ENCODE measurements around the gene SLC18A3. TPM values are rescaled to one million over a fixed set of nuclear protein-coding genes. Genes with fewer than 3 reads are reported as not detected.

The SLC18A3 gene
- total RNA-seq, 2 donors from 2014 or later = not detected

DNA sequence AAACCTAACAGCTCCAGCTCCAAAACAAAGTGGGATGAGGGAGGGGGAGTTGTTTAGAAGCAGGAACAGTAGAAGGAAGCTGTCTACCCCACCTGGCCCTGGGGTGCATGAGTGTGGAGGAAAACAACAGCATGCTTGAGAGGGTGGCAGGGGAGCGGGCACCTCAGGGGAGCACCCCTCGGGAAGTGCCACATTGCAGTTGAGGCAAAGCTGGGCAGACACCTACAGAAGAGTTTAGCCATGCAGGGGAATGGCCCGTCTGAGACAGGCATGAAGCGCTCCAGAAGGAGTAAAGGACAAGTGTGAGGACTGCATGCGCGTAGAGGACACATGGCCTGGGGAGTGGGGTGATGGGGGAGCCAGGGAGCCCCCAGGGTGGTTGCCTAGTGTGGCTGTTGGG is 21.9 kb downstream of the SLC18A3 start:
- no peak overlapping the region for H3K4me3 ChIP-seq (ENCODE audit: low read length)
- no peaks in the 10 kb centered on the region for H3K4me1 ChIP-seq (ENCODE audit: control insufficient read depth, insufficient read depth, low read length)
- Mint-ChIP-seq H3K27ac (no peak overlapping the region), H3K4me3 (no peak overlapping the region), H3K4me1 (no peaks in the 10 kb centered on the region), H3K36me3 (ENCODE audit: low read depth) (no peaks in the 10 kb centered on the region), H3K9me3 (no peaks in the 10 kb centered on the region), H3K27me3 (ENCODE audit: insufficient read depth) (peaks cover 31% of the 10 kb centered on the region)
- H3K27ac ChIP-seq (ENCODE audit: low read depth, low read length) = no peak overlapping the region
- no peak for TF ChIP-seq CTCF (conservative IDR thresholded peaks at IDR 0.05)
- H3K27me3 ChIP-seq (ENCODE audit: control insufficient read depth, insufficient read depth, low read length, poor library complexity, severe bottlenecking) = peaks cover 6% of the 10 kb centered on the region
- H3K9ac ChIP-seq (ENCODE audit: extremely low read depth, low read length, poor library complexity, severe bottlenecking) = no peak overlapping the region
- no peaks in the 10 kb centered on the region for H3K9me3 ChIP-seq (ENCODE audit: control insufficient read depth, low read length)
- DNase-seq = no peak
- H3K36me3 ChIP-seq (ENCODE audit: control insufficient read depth, insufficient read depth, low read length) = no peaks in the 10 kb centered on the region
- WGBS, 2 experiments (ENCODE audit: insufficient coverage in 1 of 2, insufficient read length in 1 of 2) = 86 to 91% methylated on average over 6 of the region's 6 CpGs

DNA sequence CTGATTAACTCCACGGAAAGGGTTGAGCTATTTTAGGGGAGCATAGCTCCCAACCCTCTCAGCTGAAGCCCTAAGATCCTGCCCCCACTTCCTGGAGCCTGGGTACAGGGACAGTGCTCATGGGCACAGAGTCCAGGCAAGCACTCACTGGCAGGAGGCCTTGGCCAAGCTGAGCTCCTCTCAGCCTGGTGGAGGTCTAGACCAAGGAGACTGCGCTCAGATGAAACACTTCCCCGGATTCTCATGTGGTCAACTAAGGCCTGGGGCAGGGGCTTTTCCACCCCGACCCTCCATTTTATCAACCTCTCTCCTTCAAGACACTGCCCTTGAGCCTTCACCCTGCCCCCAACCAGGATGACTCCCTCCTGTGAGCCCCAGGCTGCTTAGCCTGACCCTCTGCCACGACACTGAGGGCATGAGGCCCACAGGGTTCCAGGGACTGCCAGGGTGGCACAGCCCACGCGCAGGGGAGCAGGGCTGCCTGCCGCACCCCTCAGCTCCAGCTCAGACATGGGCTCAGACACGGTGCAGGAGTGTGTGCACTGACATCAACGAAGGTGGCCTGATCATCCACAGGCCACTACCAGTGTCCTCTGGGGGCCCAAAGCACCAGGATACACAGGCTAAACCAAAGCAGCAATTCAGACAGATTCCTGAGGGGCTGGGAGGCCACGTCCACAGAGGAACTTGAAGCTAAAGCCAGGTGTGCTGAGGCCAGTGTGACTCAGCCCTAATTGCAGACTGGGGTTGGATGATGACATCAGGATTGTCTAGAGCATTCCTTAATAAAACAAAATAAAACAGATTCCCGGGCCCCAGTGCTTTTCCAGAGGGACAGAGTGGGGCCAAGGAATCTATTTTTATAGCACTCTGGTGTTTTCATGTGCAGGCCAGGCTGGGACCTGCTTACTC is 22.6 kb downstream of the SLC18A3 start:
- H3K4me3 ChIP-seq (ENCODE audit: low read length) = no peak overlapping the region
- no peaks in the 10 kb centered on the region for H3K4me1 ChIP-seq (ENCODE audit: control insufficient read depth, insufficient read depth, low read length)
- H3K9me3 ChIP-seq (ENCODE audit: control insufficient read depth, low read length) = no peaks in the 10 kb centered on the region
- Mint-ChIP-seq H3K36me3 (ENCODE audit: low read depth) (no peaks in the 10 kb centered on the region), H3K9me3 (no peaks in the 10 kb centered on the region), H3K27me3 (ENCODE audit: insufficient read depth) (peaks cover 33% of the 10 kb centered on the region), H3K4me3 (no peak overlapping the region), H3K4me1 (no peaks in the 10 kb centered on the region), H3K27ac (no peak overlapping the region)
- no peak for DNase-seq
- no peak overlapping the region for H3K27ac ChIP-seq (ENCODE audit: low read depth, low read length)
- H3K27me3 ChIP-seq (ENCODE audit: control insufficient read depth, insufficient read depth, low read length, poor library complexity, severe bottlenecking) = peaks cover 10% of the 10 kb centered on the region
- no peak for TF ChIP-seq CTCF (conservative IDR thresholded peaks at IDR 0.05)
- no peaks in the 10 kb centered on the region for H3K36me3 ChIP-seq (ENCODE audit: control insufficient read depth, insufficient read depth, low read length)
- 68 to 75% methylated on average over 7 to 12 of the region's 12 CpGs for WGBS, 2 experiments (ENCODE audit: insufficient coverage in 1 of 2, insufficient read length in 1 of 2)
- no peak overlapping the region for H3K9ac ChIP-seq (ENCODE audit: extremely low read depth, low read length, poor library complexity, severe bottlenecking)

DNA sequence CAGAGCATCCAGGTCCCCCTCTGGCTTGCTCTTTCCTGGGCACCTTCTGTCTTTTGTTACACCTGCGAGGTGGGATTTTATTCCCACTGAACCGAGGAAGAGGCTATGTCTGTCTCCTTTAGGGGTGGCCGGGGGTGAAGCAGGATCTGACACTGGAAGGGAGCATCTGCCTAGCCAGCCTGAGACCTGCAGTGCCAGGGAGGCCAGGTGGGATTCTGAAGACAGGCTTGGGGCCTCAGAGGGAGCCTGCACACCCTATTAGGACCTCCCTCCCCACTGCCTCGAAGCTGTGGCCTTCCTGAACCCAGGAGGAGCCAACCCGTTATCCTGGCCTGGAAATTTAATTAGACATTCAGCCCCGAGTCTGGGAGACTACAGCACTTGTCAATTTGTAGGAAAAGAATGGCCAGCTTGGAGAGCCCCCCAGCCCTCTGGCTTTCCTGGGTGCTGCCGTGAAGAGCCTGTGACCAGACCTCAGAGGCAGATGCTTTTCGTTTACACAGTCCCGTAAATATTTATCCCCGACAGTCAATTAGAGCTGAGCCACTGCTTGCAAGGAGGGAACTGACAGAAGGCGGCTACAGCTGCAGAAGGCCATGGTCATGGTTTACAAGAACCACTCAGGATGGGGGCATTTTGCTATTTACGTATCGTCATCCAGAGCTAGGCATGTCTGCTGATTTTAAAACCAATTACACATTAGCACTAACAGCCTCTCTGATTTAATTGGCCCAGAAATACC is 23.4 kb downstream of the SLC18A3 start:
- no peaks in the 10 kb centered on the region for H3K4me1 Mint-ChIP-seq
- peak; percentile 28 for DNase-seq
- Histone ChIP-seq H3K36me3 (ENCODE audit: control insufficient read depth, insufficient read depth, low read length) (no peaks in the 10 kb centered on the region), H3K4me3 (ENCODE audit: low read length) (no peak overlapping the region), H3K4me1 (ENCODE audit: control insufficient read depth, insufficient read depth, low read length) (no peaks in the 10 kb centered on the region), H3K9me3 (ENCODE audit: control insufficient read depth, low read length) (no peaks in the 10 kb centered on the region), H3K9ac (ENCODE audit: extremely low read depth, low read length, poor library complexity, severe bottlenecking) (no peak overlapping the region), H3K27ac (ENCODE audit: low read depth, low read length) (no peak overlapping the region), H3K27me3 (ENCODE audit: control insufficient read depth, insufficient read depth, low read length, poor library complexity, severe bottlenecking) (peaks cover 14% of the 10 kb centered on the region)
- H3K9me3 Mint-ChIP-seq = no peaks in the 10 kb centered on the region
- TF ChIP-seq CTCF (conservative IDR thresholded peaks at IDR 0.05) = no peak
- 79 to 94% methylated on average over 7 to 13 of the region's 13 CpGs for WGBS, 2 experiments (ENCODE audit: insufficient coverage in 1 of 2, insufficient read length in 1 of 2)
- H3K4me3 Mint-ChIP-seq = no peak overlapping the region
- peaks cover 31% of the 10 kb centered on the region for H3K27me3 Mint-ChIP-seq (ENCODE audit: insufficient read depth)
- no peak overlapping the region for H3K27ac Mint-ChIP-seq
- no peaks in the 10 kb centered on the region for H3K36me3 Mint-ChIP-seq (ENCODE audit: low read depth)

All from endodermal cell (in vitro differentiated cells).